Keratinocyte (primary cell): ENCODE data around the gene POLDIP3. TPM values are rescaled to one million over a fixed set of nuclear protein-coding genes. Genes with fewer than 3 reads are reported as not detected.

Experiments used
- DNase-seq: peaks from one replicate; pipeline ENCODE4 v3.0.0-alpha.2; 2011; ENCODE audit warnings: low read depth, missing footprints, low spot score
- FAIRE-seq: peaks from 2 replicates; lab custom pipeline; 2011; peaks lifted over from hg19 to GRCh38; lab: Jason Lieb, UNC
- H2AFZ ChIP-seq: 2 replicates; pipeline ENCODE4 v1.6.0; 2012; ENCODE audit warnings: low read length, control low read depth, inconsistent platforms; ENCODE audit not compliant: control insufficient read depth
- H3K27ac ChIP-seq: 2 replicates; pipeline ENCODE4 v1.5.1; 2011; ENCODE audit warnings: low read length; ENCODE audit not compliant: control insufficient read depth, insufficient read depth
- H3K27me3 ChIP-seq: 3 replicates; pipeline ENCODE4 v1.6.0; 2011; ENCODE audit warnings: low read length; ENCODE audit not compliant: control insufficient read depth, insufficient read depth; ENCODE audit errors: extremely low read depth
- H3K36me3 ChIP-seq, 2 experiments: 2 replicates in 1 of 2; 3 replicates in 1 of 2; pipeline ENCODE4 v1.5.1; 2011; ENCODE audit warnings: low read length in 2 of 2, mild to moderate bottlenecking in 1 of 2; ENCODE audit not compliant: control insufficient read depth in 2 of 2, insufficient read depth in 2 of 2; ENCODE audit errors: extremely low read depth in 1 of 2
- H3K4me1 ChIP-seq: 3 replicates; pipeline ENCODE4 v1.5.1; 2011; ENCODE audit warnings: low read length; ENCODE audit not compliant: control insufficient read depth, insufficient read depth; ENCODE audit errors: extremely low read depth
- H3K4me2 ChIP-seq: 3 replicates; pipeline ENCODE4 v1.6.0; 2011; ENCODE audit warnings: low read depth, low read length; ENCODE audit not compliant: control insufficient read depth, insufficient read depth; ENCODE audit errors: extremely low read depth
- H3K4me3 ChIP-seq, 3 experiments: fragments of 200-600 bp in 1 of 3; sonication (generic) in 1 of 3; 2 replicates in 2 of 3; 3 replicates in 1 of 3; pipeline ENCODE4 v1.5.1; 2011 to 2016; ENCODE audit warnings: low read length in 3 of 3, mild to moderate bottlenecking in 3 of 3, control low read depth in 2 of 3, inconsistent platforms in 1 of 3, low read depth in 1 of 3, mixed read lengths in 1 of 3, mixed run types in 1 of 3, moderate library complexity in 1 of 3; ENCODE audit not compliant: control insufficient read depth in 2 of 3, insufficient read depth in 2 of 3; ENCODE audit errors: extremely low read depth in 1 of 3
- H3K79me2 ChIP-seq: 2 replicates; pipeline ENCODE4 v1.6.0; 2012; ENCODE audit warnings: low read length; ENCODE audit not compliant: control insufficient read depth, insufficient read depth
- H3K9ac ChIP-seq: 3 replicates; pipeline ENCODE4 v1.6.0; 2011; ENCODE audit warnings: low read length; ENCODE audit not compliant: control insufficient read depth, insufficient read depth; ENCODE audit errors: extremely low read depth
- H3K9me1 ChIP-seq: 3 replicates; pipeline ENCODE4 v1.6.0; 2011; ENCODE audit warnings: low read length; ENCODE audit not compliant: control insufficient read depth, insufficient read depth; ENCODE audit errors: extremely low read depth
- H3K9me3 ChIP-seq: 2 replicates; pipeline ENCODE4 v1.5.1; 2012; ENCODE audit warnings: low read depth, low read length; ENCODE audit not compliant: control insufficient read depth
- H4K20me1 ChIP-seq: 3 replicates; pipeline ENCODE4 v1.6.0; 2011; ENCODE audit warnings: low read length; ENCODE audit not compliant: control insufficient read depth, insufficient read depth; ENCODE audit errors: extremely low read depth
- CTCF ChIP-seq, 3 experiments: IDR thresholded peaks in 1 of 3; conservative IDR thresholded peaks in 1 of 3; optimal IDR thresholded peaks in 1 of 3; 2 replicates in 2 of 3; 3 replicates in 1 of 3; pipeline versions ENCODE3 to v1.5.1; 2011; ENCODE audit warnings: low read length in 3 of 3, mild to moderate bottlenecking in 3 of 3, moderate library complexity in 2 of 3, control low read depth in 1 of 3, inconsistent platforms in 1 of 3; ENCODE audit not compliant: insufficient read depth in 2 of 3; ENCODE audit errors: extremely low read depth in 1 of 3
- EZH2 ChIP-seq: IDR thresholded peaks from one replicate; pipeline ENCODE4 v1.6.1; 2012; ENCODE audit warnings: inconsistent platforms, mild to moderate bottlenecking, low read length, moderate library complexity
- dilution Hi-C: fragments of 300-500 bp; cut with MboI; formaldehyde crosslinking; loops from one replicate; pipeline ENCODE4 v1.7.0; 2020; ENCODE audit warnings: low sequenced_read_pairs; ENCODE audit not compliant: extremely low pct_ligation_motif_present
- polyA plus RNA-seq, 5 experiments: library from polyadenylated mRNA; depleted of rRNA in 3 of 5; stranded (reverse) in 3 of 5; stranded (forward) in 1 of 5; unstranded in 1 of 5; fragments of >200 nt; gene quantifications; 1 replicate in 1 of 5; 2 replicates in 3 of 5; 3 replicates in 1 of 5; pipeline versions ENCODE4 v1.2.1 to v1.2.3, GENCODE V29; 2011 to 2012; ENCODE audit warnings: missing spikeins in 2 of 5, low read depth in 1 of 5, low replicate concordance in 1 of 5

The POLDIP3 gene
- polyA plus RNA-seq, 1 donor (not counting 4 experiments of a cell fraction or from before 2014, with no cell fraction given) = 41.9 TPM

- FAIRE-seq = peak; percentile 5
Observed at GRCh38 chr22:42648368-42649245, 33.9 kb upstream of the POLDIP3 start.

GRCh38 chr22:42648017-42648367 is 33.3 kb upstream of the POLDIP3 start:
- DNase-seq = no peak
- no peak overlapping the region for H2AFZ ChIP-seq
- H3K9ac ChIP-seq = peak overlapping the region; percentile 95
- peaks cover 46% of the 10 kb centered on the region for H3K4me1 ChIP-seq
- FAIRE-seq = no peak
- H3K9me1 ChIP-seq = peaks cover 2% of the 10 kb centered on the region
- peak overlapping the region; percentile 98 for H3K4me2 ChIP-seq
- no peak for TF ChIP-seq CTCF (optimal IDR thresholded peaks at IDR 0.05 in 1 of 3, IDR thresholded peaks at IDR 0.05 in 1 of 3, conservative IDR thresholded peaks at IDR 0.05 in 1 of 3; ENCODE audit: extremely low read depth in 1 of 3, insufficient read depth in 2 of 3, low read length in 3 of 3)
- no peak for TF ChIP-seq EZH2
- peaks cover 0 to 2% of the 10 kb centered on the region in 2 experiments for H3K36me3 ChIP-seq
- no peaks in the 10 kb centered on the region for H4K20me1 ChIP-seq
- H3K4me3 ChIP-seq = peak overlapping the region; percentile 74 to 98 (median 90)
- peaks cover 57% of the 10 kb centered on the region for H3K79me2 ChIP-seq
- H3K27me3 ChIP-seq = no peaks in the 10 kb centered on the region
- H3K9me3 ChIP-seq = no peaks in the 10 kb centered on the region
- dilution Hi-C loops = no loop called here
- H3K27ac ChIP-seq = peak overlapping the region; percentile 88

More at GRCh38 chr22:42648368-42649245, 33.9 kb upstream of the POLDIP3 start:
- H3K9ac ChIP-seq = peak overlapping the region; percentile 95
- dilution Hi-C loops = no loop called here
- no peak for DNase-seq
- H3K4me3 ChIP-seq = peak overlapping the region; percentile 74 to 98 (median 90)
- H3K9me3 ChIP-seq = no peaks in the 10 kb centered on the region
- TF ChIP-seq EZH2 (no peak), CTCF (optimal IDR thresholded peaks at IDR 0.05 in 1 of 3, IDR thresholded peaks at IDR 0.05 in 1 of 3, conservative IDR thresholded peaks at IDR 0.05 in 1 of 3; ENCODE audit: extremely low read depth in 1 of 3, insufficient read depth in 2 of 3, low read length in 3 of 3) (no peak)
- H3K9me1 ChIP-seq = peaks cover 2% of the 10 kb centered on the region
- peak overlapping the region; percentile 98 for H3K4me2 ChIP-seq
- H3K4me1 ChIP-seq = peaks cover 46% of the 10 kb centered on the region
- peak overlapping the region; percentile 88 for H3K27ac ChIP-seq
- H4K20me1 ChIP-seq = no peaks in the 10 kb centered on the region
- peaks cover 51% of the 10 kb centered on the region for H3K79me2 ChIP-seq
- no peaks in the 10 kb centered on the region for H3K27me3 ChIP-seq
- peaks cover 0 to 2% of the 10 kb centered on the region in 2 experiments for H3K36me3 ChIP-seq
- H2AFZ ChIP-seq = peak overlapping the region; percentile 10
